Adrenal gland (tissue), 12 donors: Measurements from ENCODE around the gene WDSUB1. TPM values are rescaled to one million over a fixed set of nuclear protein-coding genes. Genes with fewer than 3 reads are reported as not detected.

ENCODE experiments used
- DNase-seq, 7 donors: peaks; one replicate each; pipeline ENCODE4 v3.0.0-alpha.2; 2019 to 2020
- H3K27ac ChIP-seq, 5 donors: fragments of 200-600 bp; sonication (generic) in 4 of 5; 1 replicate in 3 of 5; 2 replicates in 2 of 5; pipeline versions ENCODE4 v1.5.1 to v1.8.0; 2016 to 2020; ENCODE audit warnings: mild to moderate bottlenecking in 1 of 5
- H3K27me3 ChIP-seq: fragments of 200-600 bp; 2 replicates; pipeline ENCODE4 v1.8.0; 2021
- H3K36me3 ChIP-seq, 2 donors: fragments of 200-600 bp; replicated peaks in 1 of 2; 1 replicate in 1 of 2; 2 replicates in 1 of 2; pipeline versions ENCODE4 v1.5.1 to v1.8.0; 2018 to 2022
- H3K4me1 ChIP-seq, 2 donors: fragments of 200-600 bp; replicated peaks in 1 of 2; 1 replicate in 1 of 2; 2 replicates in 1 of 2; pipeline versions ENCODE4 v1.5.1 to v1.8.0; 2018 to 2021
- H3K4me3 ChIP-seq, 4 donors: fragments of 200-600 bp; sonication (generic) in 3 of 4; one replicate each; pipeline ENCODE4 v1.5.1; 2016 to 2018
- H3K9me3 ChIP-seq, 3 donors: fragments of 200-600 bp; sonication (generic) in 1 of 3; replicated peaks in 1 of 3; 1 replicate in 2 of 3; 2 replicates in 1 of 3; pipeline versions ENCODE4 v1.5.1 to v1.8.0; 2016 to 2021
- POLR2A ChIP-seq, 2 donors: fragments of 450-650 bp; IDR thresholded peaks; one replicate each; pipeline ENCODE4 v1.6.1; 2017; ENCODE audit warnings: antibody characterized with exemption in 2 of 2, mild to moderate bottlenecking in 2 of 2, moderate library complexity in 1 of 2
- WGBS, 4 donors: extraction: QIAGEN DNeasy Blood & Tissue Kit in 2 of 4; methylation state at CpG; one replicate each; pipeline versions ENCODE4 v1.1.5 to v1.1.7; 2013 to 2017; 5-methylcytosine and 5-hydroxymethylcytosine counted together
- intact Hi-C, 2 donors: fragments of 100-400 bp; cut with DNase I; formaldehyde crosslinking; loops; one replicate each; pipeline versions ENCODE4 v1.14.1 to v1.15.0; 2022 to 2023
- polyA plus RNA-seq, 3 donors: library from polyadenylated mRNA; stranded (reverse); fragments of 200-250 nt in 2 of 3; fragments of 350-450 nt in 1 of 3; fragmentation: Illumina TruSeq in 1 of 3; extraction: RNeasy Lipid Tissue Mini Kit (QIAGEN cat#74804) in 1 of 3; gene quantifications; one replicate each; pipeline ENCODE4 v1.2.3, GENCODE V29; 2013 to 2014
- total RNA-seq, 9 donors: library from RNA; depleted of rRNA in 4 of 9; stranded (reverse); fragments of >200 nt in 4 of 9; fragments of 120-200 nt in 1 of 9; fragmentation: NEBNext Ultra II Directional in 1 of 9; extraction: Animal tissue kit (Norgen Biotek cat#: 25700) in 1 of 9; gene quantifications; one replicate each; pipeline versions ENCODE4 v1.1.0 to v1.2.4, GENCODE V29; 2013 to 2023
- TF ChIP-seq, protein P1 (sequence below), 6 experiments: fragments of 450-650 bp in 4 of 6; fragments of 200-600 bp in 2 of 6; sonication (generic) in 1 of 6; IDR thresholded peaks; 1 replicate in 5 of 6; 2 replicates in 1 of 6; pipeline versions ENCODE4 v1.5.1 to v1.8.0; 2016 to 2021; ENCODE audit warnings: antibody characterized with exemption in 6 of 6, mild to moderate bottlenecking in 2 of 6, moderate library complexity in 1 of 6
- donor health status: healthy with polysubstance abuse.
- donor health status: Bipolar disorder and iron deficiency.
- donor health status: DM: yes; HTN: yes; CAD: no.
- donor health status: DM: no; HTN: no; CAD: no.
- donor health status: DM: no; HTN: no; CAD: no.
- donor health status: DM: yes; HTN: yes; CAD: no.

The WDSUB1 gene
- total and polyA plus RNA-seq, 12 donors, result 5.5 to 16.5 (median 9.8) TPM

- Histone ChIP-seq H3K4me1 (no peaks in the 10 kb centered on the region), H3K36me3 (no peaks in the 10 kb centered on the region), H3K27me3 (no peaks in the 10 kb centered on the region), H3K9me3 (no peaks in the 10 kb centered on the region), H3K4me3 (no peak overlapping the region), H3K27ac (no peak overlapping the region)
- TF ChIP-seq, protein P1, sequence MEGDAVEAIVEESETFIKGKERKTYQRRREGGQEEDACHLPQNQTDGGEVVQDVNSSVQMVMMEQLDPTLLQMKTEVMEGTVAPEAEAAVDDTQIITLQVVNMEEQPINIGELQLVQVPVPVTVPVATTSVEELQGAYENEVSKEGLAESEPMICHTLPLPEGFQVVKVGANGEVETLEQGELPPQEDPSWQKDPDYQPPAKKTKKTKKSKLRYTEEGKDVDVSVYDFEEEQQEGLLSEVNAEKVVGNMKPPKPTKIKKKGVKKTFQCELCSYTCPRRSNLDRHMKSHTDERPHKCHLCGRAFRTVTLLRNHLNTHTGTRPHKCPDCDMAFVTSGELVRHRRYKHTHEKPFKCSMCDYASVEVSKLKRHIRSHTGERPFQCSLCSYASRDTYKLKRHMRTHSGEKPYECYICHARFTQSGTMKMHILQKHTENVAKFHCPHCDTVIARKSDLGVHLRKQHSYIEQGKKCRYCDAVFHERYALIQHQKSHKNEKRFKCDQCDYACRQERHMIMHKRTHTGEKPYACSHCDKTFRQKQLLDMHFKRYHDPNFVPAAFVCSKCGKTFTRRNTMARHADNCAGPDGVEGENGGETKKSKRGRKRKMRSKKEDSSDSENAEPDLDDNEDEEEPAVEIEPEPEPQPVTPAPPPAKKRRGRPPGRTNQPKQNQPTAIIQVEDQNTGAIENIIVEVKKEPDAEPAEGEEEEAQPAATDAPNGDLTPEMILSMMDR (IDR thresholded peaks at IDR 0.05), result no peak
- TF ChIP-seq POLR2A (IDR thresholded peaks at IDR 0.05), result no peak
- WGBS, 4 donors, result 87 to 92% (median 90%) methylated on average over 6 of the region's 6 CpGs
- no peak for DNase-seq
- intact Hi-C loops, result no loop called here
These were observed 24.3 kb downstream of the WDSUB1 start for GRCh38 chr2:159262226-159262625.

- intact Hi-C loops, result no loop called here
- Histone ChIP-seq H3K4me1 (no peaks in the 10 kb centered on the region), H3K9me3 (no peaks in the 10 kb centered on the region), H3K4me3 (no peak overlapping the region), H3K27ac (no peak overlapping the region), H3K36me3 (no peaks in the 10 kb centered on the region), H3K27me3 (no peaks in the 10 kb centered on the region)
- 41 to 75% (median 65%) methylated on average over 2 of the region's 2 CpGs for WGBS, 4 donors
- no peak for DNase-seq
- TF ChIP-seq POLR2A (IDR thresholded peaks at IDR 0.05), result no peak
- TF ChIP-seq, protein P1 (IDR thresholded peaks at IDR 0.05), result no peak
These were observed 30.3 kb downstream of the WDSUB1 start for GRCh38 chr2:159256159-159256558.

DNA sequence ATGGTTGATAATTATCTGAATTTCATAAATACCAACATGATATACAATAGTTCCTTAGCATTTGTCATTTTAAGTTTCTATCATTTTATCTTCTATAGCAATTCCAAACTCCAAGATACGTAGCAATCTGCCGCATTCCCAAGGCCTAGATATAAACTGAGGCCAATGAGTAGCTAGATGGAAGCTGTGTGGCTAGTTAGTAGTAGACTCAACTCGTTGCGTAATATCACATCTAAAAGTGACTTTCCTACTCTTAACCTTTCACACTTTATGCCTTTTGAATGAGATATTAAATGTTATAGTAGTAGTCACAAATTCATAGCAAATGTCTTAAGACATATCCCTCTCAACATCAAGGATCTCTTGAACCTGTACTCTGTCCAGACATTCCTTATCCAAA lies 33.6 kb downstream of the WDSUB1 start:
- Histone ChIP-seq H3K4me3 (no peak overlapping the region), H3K27me3 (no peaks in the 10 kb centered on the region), H3K9me3 (no peaks in the 10 kb centered on the region), H3K27ac (no peak overlapping the region), H3K36me3 (no peaks in the 10 kb centered on the region), H3K4me1 (peaks cover 4 to 13% of the 10 kb centered on the region in 2 donors)
- no peak for DNase-seq
- intact Hi-C loops, result no loop called here
- TF ChIP-seq, protein P1 (IDR thresholded peaks at IDR 0.05), result no peak
- no peak for TF ChIP-seq POLR2A (IDR thresholded peaks at IDR 0.05)
- whole genome bisulfite sequencing, 4 donors, result 96 to 99% (median 97%) methylated on average over 4 of the region's 4 CpGs

GRCh38 chr2:159251296-159252173 lies 35.0 kb downstream of the WDSUB1 start:
- TF ChIP-seq, protein P1 (IDR thresholded peaks at IDR 0.05), result no peak
- TF ChIP-seq POLR2A (IDR thresholded peaks at IDR 0.05), result no peak
- Histone ChIP-seq H3K4me3 (no peak overlapping the region), H3K27ac (peak overlapping the region in 1 of 5 donors; percentile 73), H3K4me1 (peaks cover 4 to 13% of the 10 kb centered on the region in 2 donors), H3K27me3 (no peaks in the 10 kb centered on the region), H3K9me3 (peaks cover 0 to 4% (median 0%) of the 10 kb centered on the region in 3 donors), H3K36me3 (no peaks in the 10 kb centered on the region)
- 86 to 89% (median 86%) methylated on average over 12 of the region's 12 CpGs for WGBS, 4 donors
- intact Hi-C loops, result no loop called here
- DNase-seq, result no peak
